ENCODE measurements around the gene AGAP3. TPM values are rescaled to one million over a fixed set of nuclear protein-coding genes. Genes with fewer than 3 reads are reported as not detected.

AGAP3 gene
- total RNA-seq, 1 donor from 2014 or later, result 152 TPM

DNA sequence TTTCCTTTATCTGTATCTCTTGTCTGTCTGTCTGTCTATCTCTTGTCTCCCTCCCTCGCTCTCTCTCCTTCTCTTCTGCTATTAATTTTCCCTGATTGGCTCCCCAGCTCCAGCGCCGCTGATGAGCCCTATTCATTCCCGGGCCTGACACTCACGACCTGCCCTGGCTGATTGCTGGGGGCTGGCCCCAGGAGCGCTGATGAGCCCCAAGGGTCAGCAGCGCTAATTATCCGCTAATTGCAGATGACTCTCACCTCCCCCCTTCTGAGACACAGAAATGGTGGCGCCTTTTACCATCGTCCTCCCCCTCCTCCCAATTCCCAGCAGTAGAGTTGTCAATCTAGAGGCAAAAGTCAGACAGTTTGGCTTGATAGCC lies 82.5 kb downstream of the AGAP3 start:
- Histone ChIP-seq H3K27ac (no peak overlapping the region), H3K27me3 (peaks cover 59% of the 10 kb centered on the region), H3K4me1 (peaks cover 8% of the 10 kb centered on the region), H3K9me3 (no peaks in the 10 kb centered on the region), H3K4me3 (no peak overlapping the region), H3K36me3 (no peaks in the 10 kb centered on the region)
- ATAC-seq, result no peak
- intact Hi-C loops (cut with DNase I), result no loop called here
- TF ChIP-seq CTCF (IDR thresholded peaks at IDR 0.05), result no peak
- DNase-seq, result peak; percentile 21

GRCh38 chr7:151172273-151173141 lies 86.2 kb downstream of the AGAP3 start:
- intact Hi-C loops (cut with DNase I), result no loop called here
- Histone ChIP-seq H3K9me3 (no peaks in the 10 kb centered on the region), H3K27me3 (peaks cover 51% of the 10 kb centered on the region), H3K4me1 (no peaks in the 10 kb centered on the region), H3K27ac (no peak overlapping the region), H3K36me3 (no peaks in the 10 kb centered on the region), H3K4me3 (no peak overlapping the region)
- peak; percentile 88 for DNase-seq
- ATAC-seq, result peak; percentile 96
- TF ChIP-seq CTCF (IDR thresholded peaks at IDR 0.05), result peak; percentile 100

DNA sequence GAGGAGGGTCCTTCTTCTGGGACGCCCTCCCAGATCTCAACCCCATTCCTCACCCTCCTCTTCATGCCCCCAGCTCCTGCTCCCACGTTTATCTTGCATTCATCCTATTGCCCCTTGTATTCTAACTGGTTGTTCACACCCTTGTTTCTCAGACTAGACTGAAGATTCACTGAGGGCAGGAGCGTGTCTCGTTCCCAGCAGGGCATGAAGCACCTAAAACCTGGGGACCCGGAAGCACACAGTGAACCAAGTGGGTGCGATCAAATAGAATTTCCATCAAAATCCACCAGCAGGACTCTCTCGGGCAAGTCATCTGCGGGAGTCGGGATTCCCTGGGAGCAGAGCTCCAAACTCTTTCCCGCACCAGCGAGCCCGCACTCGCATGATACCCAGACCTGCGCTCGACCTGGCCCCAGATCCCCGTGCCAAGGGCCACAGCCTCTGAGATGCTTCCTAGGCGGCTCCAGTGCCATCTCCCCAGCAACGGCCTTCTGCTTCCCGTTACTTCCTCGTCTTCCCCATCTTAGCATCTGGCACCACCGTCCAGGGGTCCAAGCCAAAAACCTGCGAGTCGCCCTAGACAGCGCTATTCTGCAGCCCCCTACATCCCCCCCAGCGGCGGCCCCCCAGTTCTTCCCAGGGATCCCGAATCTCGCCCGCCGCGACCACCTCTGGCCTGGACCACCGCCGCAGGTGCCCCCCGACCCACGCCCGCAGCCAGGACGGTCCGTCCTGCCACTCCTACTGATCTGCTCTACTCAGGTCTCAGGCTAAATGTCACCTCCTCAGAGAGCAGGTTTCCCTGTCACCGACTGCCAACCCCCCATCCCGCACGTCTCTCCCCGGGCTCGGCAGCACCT lies 87.3 kb downstream of the AGAP3 start:
- no peaks in the 10 kb centered on the region for H3K4me1 ChIP-seq
- ATAC-seq, result no peak
- no peaks in the 10 kb centered on the region for H3K36me3 ChIP-seq
- H3K27me3 ChIP-seq, result peaks cover 40% of the 10 kb centered on the region
- intact Hi-C loops (cut with DNase I), result no loop called here
- TF ChIP-seq CTCF (IDR thresholded peaks at IDR 0.05), result no peak
- no peak for DNase-seq
- no peaks in the 10 kb centered on the region for H3K9me3 ChIP-seq
- H3K4me3 ChIP-seq, result no peak overlapping the region
- no peak overlapping the region for H3K27ac ChIP-seq

GRCh38 chr7:151174246-151175046 lies 88.2 kb downstream of the AGAP3 start:
- Histone ChIP-seq H3K4me1 (no peaks in the 10 kb centered on the region), H3K4me3 (no peak overlapping the region), H3K9me3 (no peaks in the 10 kb centered on the region), H3K36me3 (no peaks in the 10 kb centered on the region), H3K27me3 (peaks cover 32% of the 10 kb centered on the region), H3K27ac (no peak overlapping the region)
- ATAC-seq (peak; percentile 3), DNase-seq (no peak)
- TF ChIP-seq CTCF (IDR thresholded peaks at IDR 0.05), result no peak
- intact Hi-C loops (cut with DNase I), result no loop called here

- peaks cover 31% of the 10 kb centered on the region for H3K27me3 ChIP-seq
- TF ChIP-seq CTCF (IDR thresholded peaks at IDR 0.05), result no peak
- intact Hi-C loops (cut with DNase I), result no loop called here
- no peak overlapping the region for H3K4me3 ChIP-seq
- ATAC-seq (no peak), DNase-seq (no peak)
- H3K36me3 ChIP-seq, result no peaks in the 10 kb centered on the region
- no peaks in the 10 kb centered on the region for H3K4me1 ChIP-seq
- H3K9me3 ChIP-seq, result no peaks in the 10 kb centered on the region
- H3K27ac ChIP-seq, result no peak overlapping the region
Observed at GRCh38 chr7:151175047-151175792, 88.9 kb downstream of the AGAP3 start.
